Measurements from ENCODE around the gene CKS2.
"Not testable (repeated sequence)": the region's sequence is repeated elsewhere in the genome, so short reads cannot be mapped to it uniquely, and the experiment has no call there.

The CKS2 gene

GRCh38 chr9:89309608-89310474, 1.2 kb upstream of the CKS2 start:
- in situ Hi-C loops (cut with MboI; ENCODE audit: low sequenced_read_pairs): no loop called here

- in situ Hi-C loops (cut with MboI; ENCODE audit: low sequenced_read_pairs): no loop called here
These were observed 589 bp downstream of the CKS2 start for GRCh38 chr9:89311346-89312221.

GRCh38 chr9:89312222-89312571, 1.2 kb downstream of the CKS2 start:
- in situ Hi-C loops (cut with MboI; ENCODE audit: low sequenced_read_pairs): no loop called here

GRCh38 chr9:89313842-89314241, 2.8 kb downstream of the CKS2 start:
- in situ Hi-C loops (cut with MboI; ENCODE audit: low sequenced_read_pairs): no loop called here

GRCh38 chr9:89314955-89315354, 4.0 kb downstream of the CKS2 start:
- in situ Hi-C loops (cut with MboI; ENCODE audit: low sequenced_read_pairs): no loop called here

- in situ Hi-C loops (cut with MboI; ENCODE audit: low sequenced_read_pairs): no loop called here
These were observed 4.5 kb downstream of the CKS2 start for GRCh38 chr9:89315482-89315881.

- in situ Hi-C loops (cut with MboI; ENCODE audit: low sequenced_read_pairs): no loop called here
These were observed 6.3 kb downstream of the CKS2 start for GRCh38 chr9:89317282-89317681.

GRCh38 chr9:89318123-89319014, 7.4 kb downstream of the CKS2 start, which contains the start of gene SECISBP2:
Gene SECISBP2 (plus strand): TSS chr9:89318500. CDS start chr9:89318577, 77 bp downstream.
- in situ Hi-C loops (cut with MboI; ENCODE audit: low sequenced_read_pairs): no loop called here

GRCh38 chr9:89319015-89319905, 8.3 kb downstream of the CKS2 start:
- in situ Hi-C loops (cut with MboI; ENCODE audit: low sequenced_read_pairs): no loop called here

GRCh38 chr9:89323390-89323789, 12.4 kb downstream of the CKS2 start:
- in situ Hi-C loops (cut with MboI; ENCODE audit: low sequenced_read_pairs): no loop called here

GRCh38 chr9:89325733-89326132, 14.7 kb downstream of the CKS2 start:
- in situ Hi-C loops (cut with MboI; ENCODE audit: low sequenced_read_pairs): no loop called here

- in situ Hi-C loops (cut with MboI; ENCODE audit: low sequenced_read_pairs): no loop called here
These were observed 17.1 kb downstream of the CKS2 start for GRCh38 chr9:89328064-89328463.

GRCh38 chr9:89329917-89330316, 18.9 kb downstream of the CKS2 start:
- in situ Hi-C loops (cut with MboI; ENCODE audit: low sequenced_read_pairs): no loop called here

GRCh38 chr9:89330513-89330912, 19.5 kb downstream of the CKS2 start:
- in situ Hi-C loops (cut with MboI; ENCODE audit: low sequenced_read_pairs): no loop called here

- in situ Hi-C loops (cut with MboI; ENCODE audit: low sequenced_read_pairs): no loop called here
These were observed 28.8 kb downstream of the CKS2 start for GRCh38 chr9:89339807-89340206.

GRCh38 chr9:89340332-89340731, 29.3 kb downstream of the CKS2 start:
- in situ Hi-C loops (cut with MboI; ENCODE audit: low sequenced_read_pairs): no loop called here

GRCh38 chr9:89342213-89342612, 31.2 kb downstream of the CKS2 start:
- in situ Hi-C loops (cut with MboI; ENCODE audit: low sequenced_read_pairs): no loop called here

- in situ Hi-C loops (cut with MboI; ENCODE audit: low sequenced_read_pairs): no loop called here
These were observed 32.0 kb downstream of the CKS2 start for GRCh38 chr9:89342948-89343347.

- in situ Hi-C loops (cut with MboI; ENCODE audit: low sequenced_read_pairs): not testable (repeated sequence)
These were observed 32.8 kb downstream of the CKS2 start for GRCh38 chr9:89343812-89344211.

GRCh38 chr9:89345476-89345875, 34.5 kb downstream of the CKS2 start:
- in situ Hi-C loops (cut with MboI; ENCODE audit: low sequenced_read_pairs): no loop called here
